ENCODE data around the gene BANK1. TPM values are rescaled to one million over a fixed set of nuclear protein-coding genes. Genes with fewer than 3 reads are reported as not detected.

BANK1 gene
- total and polyA plus RNA-seq, 10 of the 15 experiments (the other 5 are each of a cell fraction or from before 2014, with no cell fraction given): 0.13 to 2.1 (median 0.42) TPM

DNA sequence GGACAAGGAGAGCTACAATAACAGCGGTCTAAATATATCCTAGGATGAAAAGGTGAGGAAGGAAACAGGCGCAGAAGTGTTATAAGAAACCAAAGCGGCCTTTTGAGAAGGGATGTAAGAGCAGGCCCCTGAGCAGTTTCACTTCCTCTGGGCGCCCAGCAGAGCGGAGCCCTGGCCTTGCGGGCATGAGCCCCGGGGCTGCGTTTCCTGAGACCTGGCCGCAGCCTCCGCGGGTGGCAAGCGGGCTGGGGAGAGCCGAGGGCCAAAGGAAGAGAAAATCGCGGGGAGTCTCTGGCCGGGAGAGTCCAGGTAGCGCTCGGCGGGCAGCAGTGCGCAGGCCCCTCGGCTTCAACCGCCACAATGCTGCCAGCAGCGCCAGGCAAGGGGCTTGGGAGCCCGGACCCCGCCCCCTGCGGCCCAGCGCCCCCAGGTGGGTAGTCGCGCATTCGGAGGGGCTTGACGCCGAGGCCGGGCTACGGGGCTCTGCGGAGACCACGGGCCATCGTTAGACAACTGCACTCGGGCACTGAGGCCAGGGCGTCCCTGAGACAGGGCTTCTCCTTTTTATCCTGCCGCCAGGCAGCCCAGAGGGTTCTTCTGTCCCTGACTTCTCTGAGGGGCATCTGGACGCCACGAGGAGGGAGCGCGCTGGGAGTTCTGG, at the start of gene BANK1 (continued):
- peak; percentile 72 to 76; a peak in 3 of 4 replicates for TF ChIP-seq BHLHE40 (IDR thresholded peaks at IDR 0.05; ENCODE audit: borderline replicate concordance in 1 of 2, low read depth in 2 of 2, low read length in 1 of 2)
- TF ChIP-seq, protein P1, sequence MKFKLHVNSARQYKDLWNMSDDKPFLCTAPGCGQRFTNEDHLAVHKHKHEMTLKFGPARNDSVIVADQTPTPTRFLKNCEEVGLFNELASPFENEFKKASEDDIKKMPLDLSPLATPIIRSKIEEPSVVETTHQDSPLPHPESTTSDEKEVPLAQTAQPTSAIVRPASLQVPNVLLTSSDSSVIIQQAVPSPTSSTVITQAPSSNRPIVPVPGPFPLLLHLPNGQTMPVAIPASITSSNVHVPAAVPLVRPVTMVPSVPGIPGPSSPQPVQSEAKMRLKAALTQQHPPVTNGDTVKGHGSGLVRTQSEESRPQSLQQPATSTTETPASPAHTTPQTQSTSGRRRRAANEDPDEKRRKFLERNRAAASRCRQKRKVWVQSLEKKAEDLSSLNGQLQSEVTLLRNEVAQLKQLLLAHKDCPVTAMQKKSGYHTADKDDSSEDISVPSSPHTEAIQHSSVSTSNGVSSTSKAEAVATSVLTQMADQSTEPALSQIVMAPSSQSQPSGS (IDR thresholded peaks at IDR 0.05; ENCODE audit: low read length): peak; percentile 84; the same call in 1 of the 2 replicates
- TF ChIP-seq, protein P2, sequence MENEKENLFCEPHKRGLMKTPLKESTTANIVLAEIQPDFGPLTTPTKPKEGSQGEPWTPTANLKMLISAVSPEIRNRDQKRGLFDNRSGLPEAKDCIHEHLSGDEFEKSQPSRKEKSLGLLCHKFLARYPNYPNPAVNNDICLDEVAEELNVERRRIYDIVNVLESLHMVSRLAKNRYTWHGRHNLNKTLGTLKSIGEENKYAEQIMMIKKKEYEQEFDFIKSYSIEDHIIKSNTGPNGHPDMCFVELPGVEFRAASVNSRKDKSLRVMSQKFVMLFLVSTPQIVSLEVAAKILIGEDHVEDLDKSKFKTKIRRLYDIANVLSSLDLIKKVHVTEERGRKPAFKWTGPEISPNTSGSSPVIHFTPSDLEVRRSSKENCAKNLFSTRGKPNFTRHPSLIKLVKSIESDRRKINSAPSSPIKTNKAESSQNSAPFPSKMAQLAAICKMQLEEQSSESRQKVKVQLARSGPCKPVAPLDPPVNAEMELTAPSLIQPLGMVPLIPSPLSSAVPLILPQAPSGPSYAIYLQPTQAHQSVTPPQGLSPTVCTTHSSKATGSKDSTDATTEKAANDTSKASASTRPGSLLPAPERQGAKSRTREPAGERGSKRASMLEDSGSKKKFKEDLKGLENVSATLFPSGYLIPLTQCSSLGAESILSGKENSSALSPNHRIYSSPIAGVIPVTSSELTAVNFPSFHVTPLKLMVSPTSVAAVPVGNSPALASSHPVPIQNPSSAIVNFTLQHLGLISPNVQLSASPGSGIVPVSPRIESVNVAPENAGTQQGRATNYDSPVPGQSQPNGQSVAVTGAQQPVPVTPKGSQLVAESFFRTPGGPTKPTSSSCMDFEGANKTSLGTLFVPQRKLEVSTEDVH (IDR thresholded peaks at IDR 0.05; ENCODE audit: low read depth, partially characterized antibody): no peak
- no peak for TF ChIP-seq ZSCAN29 (IDR thresholded peaks at IDR 0.05)
- TF ChIP-seq RUNX3 (IDR thresholded peaks at IDR 0.05; ENCODE audit: low read length): peak; percentile 94
- TF ChIP-seq NFIC (IDR thresholded peaks at IDR 0.05; ENCODE audit: low read depth, low read length): peak; percentile 88
- TF ChIP-seq, protein P3, sequence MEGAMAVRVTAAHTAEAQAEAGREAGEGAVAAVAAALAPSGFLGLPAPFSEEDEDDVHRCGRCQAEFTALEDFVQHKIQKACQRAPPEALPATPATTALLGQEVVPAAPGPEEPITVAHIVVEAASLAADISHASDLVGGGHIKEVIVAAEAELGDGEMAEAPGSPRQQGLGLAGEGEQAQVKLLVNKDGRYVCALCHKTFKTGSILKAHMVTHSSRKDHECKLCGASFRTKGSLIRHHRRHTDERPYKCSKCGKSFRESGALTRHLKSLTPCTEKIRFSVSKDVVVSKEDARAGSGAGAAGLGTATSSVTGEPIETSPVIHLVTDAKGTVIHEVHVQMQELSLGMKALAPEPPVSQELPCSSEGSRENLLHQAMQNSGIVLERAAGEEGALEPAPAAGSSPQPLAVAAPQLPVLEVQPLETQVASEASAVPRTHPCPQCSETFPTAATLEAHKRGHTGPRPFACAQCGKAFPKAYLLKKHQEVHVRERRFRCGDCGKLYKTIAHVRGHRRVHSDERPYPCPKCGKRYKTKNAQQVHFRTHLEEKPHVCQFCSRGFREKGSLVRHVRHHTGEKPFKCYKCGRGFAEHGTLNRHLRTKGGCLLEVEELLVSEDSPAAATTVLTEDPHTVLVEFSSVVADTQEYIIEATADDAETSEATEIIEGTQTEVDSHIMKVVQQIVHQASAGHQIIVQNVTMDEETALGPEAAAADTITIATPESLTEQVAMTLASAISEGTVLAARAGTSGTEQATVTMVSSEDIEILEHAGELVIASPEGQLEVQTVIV (IDR thresholded peaks at IDR 0.05; ENCODE audit: borderline replicate concordance, partially characterized antibody): no peak
- peak; percentile 94 for TF ChIP-seq BCL11A (IDR thresholded peaks at IDR 0.05; ENCODE audit: low read depth, low read length)
- TF ChIP-seq, protein P4, sequence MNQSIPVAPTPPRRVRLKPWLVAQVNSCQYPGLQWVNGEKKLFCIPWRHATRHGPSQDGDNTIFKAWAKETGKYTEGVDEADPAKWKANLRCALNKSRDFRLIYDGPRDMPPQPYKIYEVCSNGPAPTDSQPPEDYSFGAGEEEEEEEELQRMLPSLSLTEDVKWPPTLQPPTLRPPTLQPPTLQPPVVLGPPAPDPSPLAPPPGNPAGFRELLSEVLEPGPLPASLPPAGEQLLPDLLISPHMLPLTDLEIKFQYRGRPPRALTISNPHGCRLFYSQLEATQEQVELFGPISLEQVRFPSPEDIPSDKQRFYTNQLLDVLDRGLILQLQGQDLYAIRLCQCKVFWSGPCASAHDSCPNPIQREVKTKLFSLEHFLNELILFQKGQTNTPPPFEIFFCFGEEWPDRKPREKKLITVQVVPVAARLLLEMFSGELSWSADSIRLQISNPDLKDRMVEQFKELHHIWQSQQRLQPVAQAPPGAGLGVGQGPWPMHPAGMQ (IDR thresholded peaks at IDR 0.05; ENCODE audit: borderline replicate concordance): peak; percentile 48; the same call in 1 of the 2 replicates
- TF ChIP-seq CHD4 (IDR thresholded peaks at IDR 0.05): no peak
- TF ChIP-seq TCF3 (IDR thresholded peaks at IDR 0.05; ENCODE audit: borderline replicate concordance, insufficient read depth, low read depth, low read length): peak; percentile 75; the same call in 1 of the 2 replicates
- no peak for TF ChIP-seq NFXL1 (IDR thresholded peaks at IDR 0.05; ENCODE audit: borderline replicate concordance)
- TF ChIP-seq ZNF622 (IDR thresholded peaks at IDR 0.05): no peak
- TF ChIP-seq TBL1XR1 (IDR thresholded peaks at IDR 0.05; ENCODE audit: low read depth, low read length): peak; percentile 67; the same call in 1 of the 2 replicates
- TF ChIP-seq, protein P5, sequence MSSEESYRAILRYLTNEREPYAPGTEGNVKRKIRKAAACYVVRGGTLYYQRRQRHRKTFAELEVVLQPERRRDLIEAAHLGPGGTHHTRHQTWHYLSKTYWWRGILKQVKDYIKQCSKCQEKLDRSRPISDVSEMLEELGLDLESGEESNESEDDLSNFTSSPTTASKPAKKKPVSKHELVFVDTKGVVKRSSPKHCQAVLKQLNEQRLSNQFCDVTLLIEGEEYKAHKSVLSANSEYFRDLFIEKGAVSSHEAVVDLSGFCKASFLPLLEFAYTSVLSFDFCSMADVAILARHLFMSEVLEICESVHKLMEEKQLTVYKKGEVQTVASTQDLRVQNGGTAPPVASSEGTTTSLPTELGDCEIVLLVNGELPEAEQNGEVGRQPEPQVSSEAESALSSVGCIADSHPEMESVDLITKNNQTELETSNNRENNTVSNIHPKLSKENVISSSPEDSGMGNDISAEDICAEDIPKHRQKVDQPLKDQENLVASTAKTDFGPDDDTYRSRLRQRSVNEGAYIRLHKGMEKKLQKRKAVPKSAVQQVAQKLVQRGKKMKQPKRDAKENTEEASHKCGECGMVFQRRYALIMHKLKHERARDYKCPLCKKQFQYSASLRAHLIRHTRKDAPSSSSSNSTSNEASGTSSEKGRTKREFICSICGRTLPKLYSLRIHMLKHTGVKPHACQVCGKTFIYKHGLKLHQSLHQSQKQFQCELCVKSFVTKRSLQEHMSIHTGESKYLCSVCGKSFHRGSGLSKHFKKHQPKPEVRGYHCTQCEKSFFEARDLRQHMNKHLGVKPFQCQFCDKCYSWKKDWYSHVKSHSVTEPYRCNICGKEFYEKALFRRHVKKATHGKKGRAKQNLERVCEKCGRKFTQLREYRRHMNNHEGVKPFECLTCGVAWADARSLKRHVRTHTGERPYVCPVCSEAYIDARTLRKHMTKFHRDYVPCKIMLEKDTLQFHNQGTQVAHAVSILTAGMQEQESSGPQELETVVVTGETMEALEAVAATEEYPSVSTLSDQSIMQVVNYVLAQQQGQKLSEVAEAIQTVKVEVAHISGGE (CRISPR knock-in tag; IDR thresholded peaks at IDR 0.05): no peak
- no peak for TF ChIP-seq YBX1 (IDR thresholded peaks at IDR 0.05)
- TF ChIP-seq SMC3 (IDR thresholded peaks at IDR 0.05; ENCODE audit: borderline replicate concordance, low read length): peak; percentile 19; the same call in 1 of the 2 replicates
- TF ChIP-seq TCF12 (IDR thresholded peaks at IDR 0.05; ENCODE audit: low read depth, low read length): peak; percentile 41; the same call in 1 of the 2 replicates
- no peak for TF ChIP-seq BRCA1 (IDR thresholded peaks at IDR 0.05; ENCODE audit: low read depth, low read length)

All from GM12878 (cell line).